ENCODE results near the gene RBM47.

RBM47 gene

DNA sequence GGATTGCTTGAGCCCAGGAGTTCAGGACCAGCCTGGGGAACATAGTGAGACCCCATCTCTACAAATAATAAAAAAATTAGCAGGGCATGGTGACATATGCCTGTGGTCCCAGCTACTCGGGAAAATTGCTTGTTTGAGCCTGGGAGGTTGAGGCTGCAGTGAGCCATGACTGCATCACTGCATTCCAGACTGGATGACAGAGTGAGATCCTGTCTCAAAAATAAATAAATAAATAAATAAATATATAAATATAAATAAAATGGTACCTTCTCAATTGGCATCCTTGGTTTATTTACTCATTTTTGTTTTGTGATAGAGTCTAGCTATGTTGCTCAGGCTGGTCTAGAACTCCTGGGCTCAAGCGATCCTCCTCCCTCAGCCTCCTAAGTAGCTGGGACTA, 150.3 kb downstream of the RBM47 start:
- Histone ChIP-seq H3K27ac (peak overlapping the region; percentile 62; the same call in 1 of the 2 replicates), H3K4me3 (ENCODE audit: low read depth, low read length) (no peak overlapping the region), H3K9me3 (ENCODE audit: severe bottlenecking) (no peaks in the 10 kb centered on the region), H3K27me3 (ENCODE audit: insufficient read depth, low read depth, severe bottlenecking) (no peaks in the 10 kb centered on the region), H3K36me3 (no peaks in the 10 kb centered on the region)
- no peak for DNase-seq
- TF ChIP-seq, protein P1, sequence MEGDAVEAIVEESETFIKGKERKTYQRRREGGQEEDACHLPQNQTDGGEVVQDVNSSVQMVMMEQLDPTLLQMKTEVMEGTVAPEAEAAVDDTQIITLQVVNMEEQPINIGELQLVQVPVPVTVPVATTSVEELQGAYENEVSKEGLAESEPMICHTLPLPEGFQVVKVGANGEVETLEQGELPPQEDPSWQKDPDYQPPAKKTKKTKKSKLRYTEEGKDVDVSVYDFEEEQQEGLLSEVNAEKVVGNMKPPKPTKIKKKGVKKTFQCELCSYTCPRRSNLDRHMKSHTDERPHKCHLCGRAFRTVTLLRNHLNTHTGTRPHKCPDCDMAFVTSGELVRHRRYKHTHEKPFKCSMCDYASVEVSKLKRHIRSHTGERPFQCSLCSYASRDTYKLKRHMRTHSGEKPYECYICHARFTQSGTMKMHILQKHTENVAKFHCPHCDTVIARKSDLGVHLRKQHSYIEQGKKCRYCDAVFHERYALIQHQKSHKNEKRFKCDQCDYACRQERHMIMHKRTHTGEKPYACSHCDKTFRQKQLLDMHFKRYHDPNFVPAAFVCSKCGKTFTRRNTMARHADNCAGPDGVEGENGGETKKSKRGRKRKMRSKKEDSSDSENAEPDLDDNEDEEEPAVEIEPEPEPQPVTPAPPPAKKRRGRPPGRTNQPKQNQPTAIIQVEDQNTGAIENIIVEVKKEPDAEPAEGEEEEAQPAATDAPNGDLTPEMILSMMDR (IDR thresholded peaks at IDR 0.05; ENCODE audit: low read depth, low read length): no peak

DNA sequence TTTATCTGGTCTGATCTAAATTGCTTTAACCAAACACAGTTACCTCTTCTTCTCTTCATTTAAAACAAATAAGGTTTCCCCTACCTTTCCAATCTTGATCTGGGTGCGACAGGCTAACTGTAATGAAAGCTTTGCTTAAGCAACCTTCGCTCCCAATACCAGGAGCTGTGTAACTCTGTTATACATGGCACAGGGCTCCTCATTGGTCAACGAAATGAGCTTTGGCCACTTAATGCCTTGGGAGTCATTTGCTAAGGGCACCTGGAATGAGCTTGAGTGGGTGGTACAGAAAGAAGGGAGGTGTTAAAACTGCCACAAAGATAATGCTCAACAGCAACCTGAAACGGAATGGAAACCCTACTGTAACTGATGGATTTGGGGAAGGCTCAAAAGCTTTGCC, 154.1 kb downstream of the RBM47 start:
- DNase-seq: no peak
- TF ChIP-seq, protein P1 (IDR thresholded peaks at IDR 0.05; ENCODE audit: low read depth, low read length): no peak
- peak overlapping the region; percentile 27 for H3K27ac ChIP-seq

GRCh38 chr4:40473578-40474388, 155.9 kb downstream of the RBM47 start:
- Histone ChIP-seq H3K36me3 (no peaks in the 10 kb centered on the region), H3K27ac (no peak overlapping the region), H3K4me3 (ENCODE audit: low read depth, low read length) (no peak overlapping the region), H3K27me3 (ENCODE audit: insufficient read depth, low read depth, severe bottlenecking) (no peaks in the 10 kb centered on the region), H3K9me3 (ENCODE audit: severe bottlenecking) (no peaks in the 10 kb centered on the region)
- no peak for DNase-seq
- TF ChIP-seq, protein P1 (IDR thresholded peaks at IDR 0.05; ENCODE audit: low read depth, low read length): no peak

More for the DNA sequence above, 154.1 kb downstream of the RBM47 start:
- Histone ChIP-seq H3K27me3 (ENCODE audit: insufficient read depth, low read depth, severe bottlenecking) (no peaks in the 10 kb centered on the region), H3K4me3 (ENCODE audit: low read depth, low read length) (no peak overlapping the region), H3K36me3 (no peaks in the 10 kb centered on the region), H3K9me3 (ENCODE audit: severe bottlenecking) (no peaks in the 10 kb centered on the region)

DNA sequence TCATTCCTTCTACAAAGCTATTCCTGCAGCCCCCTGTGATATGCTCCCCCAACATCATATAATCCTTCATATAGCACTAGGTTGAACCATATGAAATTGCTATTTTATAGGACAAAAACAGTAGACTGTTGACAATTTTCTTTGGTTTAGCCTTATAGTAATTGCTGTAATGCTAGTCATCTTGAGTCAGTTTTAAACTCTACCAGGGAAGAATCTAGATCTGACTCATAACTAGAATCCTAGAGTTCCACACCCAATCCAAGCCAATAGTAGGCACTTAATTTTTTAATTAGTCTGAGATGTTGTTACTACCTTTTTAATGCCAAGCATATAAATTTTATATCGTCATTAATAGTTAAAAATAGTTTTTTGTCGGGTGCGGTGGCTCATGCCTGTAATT, 157.7 kb downstream of the RBM47 start:
- H3K27me3 ChIP-seq (ENCODE audit: insufficient read depth, low read depth, severe bottlenecking): no peaks in the 10 kb centered on the region
- no peak for DNase-seq
- no peaks in the 10 kb centered on the region for H3K36me3 ChIP-seq
- H3K9me3 ChIP-seq (ENCODE audit: severe bottlenecking): no peaks in the 10 kb centered on the region
- no peak overlapping the region for H3K4me3 ChIP-seq (ENCODE audit: low read depth, low read length)
- H3K27ac ChIP-seq: no peak overlapping the region
- TF ChIP-seq, protein P1 (IDR thresholded peaks at IDR 0.05; ENCODE audit: low read depth, low read length): no peak

DNA sequence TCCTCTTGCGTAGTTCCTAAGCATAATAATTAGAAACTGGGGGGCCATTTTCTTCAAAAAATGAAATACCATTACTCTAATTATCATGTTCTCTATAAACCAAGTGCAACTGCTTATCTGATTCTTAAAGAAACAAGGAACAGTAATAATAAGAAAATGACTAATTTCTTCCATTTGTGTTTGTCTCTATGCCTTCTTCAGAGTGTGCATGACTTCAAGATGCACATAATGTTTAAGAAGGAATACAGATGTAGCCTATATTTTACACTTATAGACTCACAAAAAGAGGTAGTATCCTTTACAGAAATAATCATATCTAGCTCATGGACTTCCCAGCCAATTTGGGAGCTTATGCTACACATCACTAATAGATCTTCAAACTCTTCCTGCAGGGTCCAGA, 162.9 kb downstream of the RBM47 start:
- TF ChIP-seq, protein P1 (IDR thresholded peaks at IDR 0.05; ENCODE audit: low read depth, low read length): no peak
- Histone ChIP-seq H3K36me3 (peaks cover 7% of the 10 kb centered on the region), H3K27ac (no peak overlapping the region), H3K9me3 (ENCODE audit: severe bottlenecking) (no peaks in the 10 kb centered on the region), H3K4me3 (ENCODE audit: low read depth, low read length) (no peak overlapping the region), H3K27me3 (ENCODE audit: insufficient read depth, low read depth, severe bottlenecking) (no peaks in the 10 kb centered on the region)
- DNase-seq: no peak

DNA sequence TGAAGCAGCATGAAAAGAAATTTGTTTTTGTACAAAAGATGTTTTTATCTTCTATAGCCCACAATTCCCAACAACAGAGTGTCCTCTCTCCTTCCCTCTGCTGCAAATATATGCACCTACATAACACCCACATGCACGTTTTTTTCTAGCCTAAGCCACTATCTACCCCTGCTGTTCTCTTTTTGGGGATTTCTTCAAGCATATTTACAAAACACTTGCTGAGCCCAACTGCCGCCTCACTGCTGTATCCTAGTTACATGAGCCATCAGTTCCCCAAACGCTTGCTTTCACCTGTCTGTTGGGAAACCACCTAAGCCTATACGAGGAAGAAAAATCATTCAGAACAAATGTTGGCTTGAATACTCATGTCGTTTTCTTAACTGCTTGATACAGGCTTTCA, 167.3 kb downstream of the RBM47 start:
- Histone ChIP-seq H3K27me3 (ENCODE audit: insufficient read depth, low read depth, severe bottlenecking) (no peaks in the 10 kb centered on the region), H3K36me3 (peaks cover 7% of the 10 kb centered on the region), H3K4me3 (ENCODE audit: low read depth, low read length) (no peak overlapping the region), H3K27ac (no peak overlapping the region), H3K9me3 (ENCODE audit: severe bottlenecking) (no peaks in the 10 kb centered on the region)
- TF ChIP-seq, protein P1 (IDR thresholded peaks at IDR 0.05; ENCODE audit: low read depth, low read length): no peak
- DNase-seq: no peak

Measured in WERI-Rb-1 (cell line).